IMR-90 (cell line): ENCODE measurements around the gene SYT2.

ENCODE experiments used
- BHLHE40 ChIP-seq: fragments of 150-350 bp; IDR thresholded peaks from 2 replicates; pipeline ENCODE4 v1.6.1; 2016; ENCODE audit warnings: mild to moderate bottlenecking, low read depth, low read length
- CEBPB ChIP-seq: IDR thresholded peaks from 2 replicates; pipeline ENCODE4 v1.6.1; 2012; ENCODE audit warnings: low read depth, low read length, improper control_type of control experiment
- CHD1 ChIP-seq: IDR thresholded peaks from 2 replicates; pipeline ENCODE4 v1.6.1; 2012; ENCODE audit warnings: low read depth, low read length, improper control_type of control experiment
- CTCF ChIP-seq: conservative IDR thresholded peaks from 2 replicates; pipeline ENCODE4 v1.5.1; 2012; ENCODE audit warnings: mild to moderate bottlenecking, low read depth, low read length, improper control_type of control experiment
- ELK1 ChIP-seq: fragments of 150-350 bp; IDR thresholded peaks from 2 replicates; pipeline ENCODE4 v1.6.1; 2016; ENCODE audit warnings: low read depth, mild to moderate bottlenecking, low read length, moderate library complexity, borderline replicate concordance
- MXI1 ChIP-seq: IDR thresholded peaks from 2 replicates; pipeline ENCODE4 v1.6.1; 2012; ENCODE audit warnings: low read depth, mild to moderate bottlenecking, low read length, moderate library complexity, borderline replicate concordance
- POLR2A ChIP-seq: IDR thresholded peaks from 2 replicates; pipeline ENCODE4 v1.6.1; 2012; ENCODE audit warnings: mild to moderate bottlenecking, low read depth, low read length
- RCOR1 ChIP-seq: IDR thresholded peaks from 2 replicates; pipeline ENCODE4 v1.6.1; 2012; ENCODE audit warnings: mild to moderate bottlenecking, low read length, improper control_type of control experiment; ENCODE audit not compliant: insufficient replicate concordance
- SMC3 ChIP-seq: fragments of 150-350 bp; IDR thresholded peaks from 2 replicates; pipeline ENCODE4 v1.6.1; 2016; ENCODE audit warnings: low read depth, mild to moderate bottlenecking, antibody characterized with exemption, low read length, moderate library complexity

GRCh38 chr1:202664083-202664482 lies 46.2 kb downstream of the SYT2 start:
- TF ChIP-seq CTCF: no peak
- no peak for TF ChIP-seq POLR2A
- no peak for TF ChIP-seq MXI1
- no peak for TF ChIP-seq CEBPB
- no peak for TF ChIP-seq SMC3
- TF ChIP-seq ELK1: no peak
- TF ChIP-seq BHLHE40: no peak
- TF ChIP-seq RCOR1: no peak
- TF ChIP-seq CHD1: no peak
